ENCODE results near the gene DGKB.

The DGKB gene

GRCh38 chr7:14123923-14124322 is 778.6 kb downstream of the DGKB start:
- DNase-seq (ENCODE audit: low spot score): no peak

GRCh38 chr7:14115701-14116100 is 786.9 kb downstream of the DGKB start:
- DNase-seq (ENCODE audit: low spot score): no peak

GRCh38 chr7:14104861-14105260 is 797.7 kb downstream of the DGKB start:
- no peak for DNase-seq (ENCODE audit: low spot score)

- DNase-seq (ENCODE audit: low spot score): no peak
Measured at GRCh38 chr7:14096159-14096558, 806.4 kb downstream of the DGKB start.

- DNase-seq (ENCODE audit: low spot score): no peak
Measured at GRCh38 chr7:14095233-14095950, 807.2 kb downstream of the DGKB start.

All from CD4-positive, alpha-beta T cell treated with Interleukin-2 at 100 ng/mL for 4 hours (primary cell).